ENCODE measurements around the gene TMED3. TPM values are rescaled to one million over a fixed set of nuclear protein-coding genes. Genes with fewer than 3 reads are reported as not detected.

Gene TMED3
- polyA plus RNA-seq, 3 donors, result 27.8 to 47.5 (median 42.5) TPM

- Mint-ChIP-seq H3K4me3 (no peak overlapping the region), H3K36me3 (peaks cover 59% of the 10 kb centered on the region in 2 donors), H3K9me3 (peaks cover 0 to 2% (median 0%) of the 10 kb centered on the region in 7 donors), H3K4me1 (peaks cover 17% of the 10 kb centered on the region), H3K27me3 (ENCODE audit: low read depth in 3 of 3) (peaks cover 2 to 11% (median 8%) of the 10 kb centered on the region in 3 donors), H3K27ac (peak overlapping the region in 1 of 7 donors; percentile 61)
- no peak for DNase-seq
- Histone ChIP-seq H3K9ac (ENCODE audit: insufficient read depth, low read length, poor library complexity, severe bottlenecking) (no peak overlapping the region), H3K27ac (ENCODE audit: low read depth in 1 of 2, low read length in 2 of 2) (no peak overlapping the region), H3K9me3 (replicated peaks in 1 of 2; ENCODE audit: control insufficient read depth in 1 of 2, insufficient read depth in 1 of 2, low read length in 2 of 2) (no peaks in the 10 kb centered on the region), H3K4me2 (replicated peaks; ENCODE audit: extremely low read depth, low read length, poor library complexity, severe bottlenecking) (no peak overlapping the region), H3K79me2 (ENCODE audit: insufficient read depth, low read length) (peaks cover 14% of the 10 kb centered on the region), H3K4me1 (ENCODE audit: control insufficient read depth in 1 of 2, insufficient read depth in 2 of 2, low read length in 2 of 2) (peaks cover 16 to 20% of the 10 kb centered on the region in 2 donors), H3K4me3 (replicated peaks in 1 of 3; ENCODE audit: low read depth in 2 of 3, low read length in 3 of 3) (no peak overlapping the region), H2AFZ (ENCODE audit: insufficient read depth, low read depth, low read length, poor library complexity, severe bottlenecking) (no peak overlapping the region), H3K27me3 (ENCODE audit: control insufficient read depth in 2 of 2, insufficient read depth in 2 of 2, low read length in 2 of 2) (no peaks in the 10 kb centered on the region), H4K20me1 (ENCODE audit: insufficient read depth, low read length) (no peaks in the 10 kb centered on the region), H3K36me3 (replicated peaks in 1 of 2; ENCODE audit: control insufficient read depth in 1 of 2, insufficient read depth in 2 of 2, low read length in 2 of 2) (peaks cover 56 to 61% of the 10 kb centered on the region in 2 donors)
- intact Hi-C loops (cut with micrococcal nuclease), result no loop called here
- no peak for TF ChIP-seq CTCF (IDR thresholded peaks at IDR 0.05)
- WGBS (ENCODE audit: insufficient coverage), result no CpG with 5 or more reads among the region's 1 CpG
Observed at GRCh38 chr15:79314186-79314585, 3.3 kb downstream of the TMED3 start.

GRCh38 chr15:79314811-79315210 is 3.9 kb downstream of the TMED3 start:
- no peak overlapping the region for H3K9ac ChIP-seq (ENCODE audit: insufficient read depth, low read length, poor library complexity, severe bottlenecking)
- H3K27me3 ChIP-seq (ENCODE audit: control insufficient read depth in 2 of 2, insufficient read depth in 2 of 2, low read length in 2 of 2), result no peaks in the 10 kb centered on the region
- H3K27ac ChIP-seq (ENCODE audit: low read depth in 1 of 2, low read length in 2 of 2), result no peak overlapping the region
- no peak overlapping the region for H2AFZ ChIP-seq (ENCODE audit: insufficient read depth, low read depth, low read length, poor library complexity, severe bottlenecking)
- H4K20me1 ChIP-seq (ENCODE audit: insufficient read depth, low read length), result no peaks in the 10 kb centered on the region
- intact Hi-C loops (cut with micrococcal nuclease), result no loop called here
- no peak overlapping the region for H3K4me3 ChIP-seq (replicated peaks in 1 of 3; ENCODE audit: low read depth in 2 of 3, low read length in 3 of 3)
- H3K36me3 ChIP-seq (replicated peaks in 1 of 2; ENCODE audit: control insufficient read depth in 1 of 2, insufficient read depth in 2 of 2, low read length in 2 of 2), result peaks cover 62 to 67% of the 10 kb centered on the region in 2 donors
- H3K79me2 ChIP-seq (ENCODE audit: insufficient read depth, low read length), result peaks cover 14% of the 10 kb centered on the region
- 94% methylated on average over 5 of the region's 6 CpGs for WGBS (ENCODE audit: insufficient coverage)
- H3K36me3 Mint-ChIP-seq, result peaks cover 65% of the 10 kb centered on the region in 2 donors
- no peaks in the 10 kb centered on the region for H3K9me3 ChIP-seq (replicated peaks in 1 of 2; ENCODE audit: control insufficient read depth in 1 of 2, insufficient read depth in 1 of 2, low read length in 2 of 2)
- peaks cover 0 to 7% (median 2%) of the 10 kb centered on the region in 7 donors for H3K9me3 Mint-ChIP-seq
- peak overlapping the region in 2 of 7 donors; percentile 46 to 61 for H3K27ac Mint-ChIP-seq
- peaks cover 17% of the 10 kb centered on the region for H3K4me1 Mint-ChIP-seq
- no peak overlapping the region for H3K4me2 ChIP-seq (replicated peaks; ENCODE audit: extremely low read depth, low read length, poor library complexity, severe bottlenecking)
- H3K4me1 ChIP-seq (ENCODE audit: control insufficient read depth in 1 of 2, insufficient read depth in 2 of 2, low read length in 2 of 2), result peaks cover 16 to 20% of the 10 kb centered on the region in 2 donors
- no peak for TF ChIP-seq CTCF (IDR thresholded peaks at IDR 0.05)
- DNase-seq, result no peak
- peaks cover under 1 to 6% (median 4%) of the 10 kb centered on the region in 3 donors for H3K27me3 Mint-ChIP-seq (ENCODE audit: low read depth in 3 of 3)
- no peak overlapping the region for H3K4me3 Mint-ChIP-seq
